IPS DF 6.9 (cell line): ENCODE data around the gene AGO1.

Experiments
- DNase-seq: peaks from one replicate; pipeline ENCODE4 v3.0.0-alpha.2; 2013; ENCODE audit warnings: low read depth, low spot score
- H3K27ac ChIP-seq: one replicate; pipeline ENCODE4 v1.5.1; 2013; ENCODE audit warnings: low read length, control low read depth
- H3K27me3 ChIP-seq: 2 replicates; pipeline ENCODE4 v1.6.1; 2013; ENCODE audit warnings: mild to moderate bottlenecking, low read length; ENCODE audit not compliant: control insufficient read depth, insufficient read depth
- H3K36me3 ChIP-seq: 2 replicates; pipeline ENCODE4 v1.6.1; 2013; ENCODE audit warnings: low read length; ENCODE audit not compliant: control insufficient read depth, insufficient read depth
- H3K4me1 ChIP-seq: 2 replicates; pipeline ENCODE4 v1.6.1; 2013; ENCODE audit warnings: low read length; ENCODE audit not compliant: control insufficient read depth, insufficient read depth
- H3K4me3 ChIP-seq: 2 replicates; pipeline ENCODE4 v1.5.1; 2013; ENCODE audit warnings: mild to moderate bottlenecking, low read length
- H3K9me3 ChIP-seq: 2 replicates; pipeline ENCODE4 v1.6.1; 2013; ENCODE audit warnings: low read length, inconsistent platforms; ENCODE audit not compliant: control insufficient read depth, insufficient read depth
- WGBS: extraction: QIAGEN DNeasy Blood & Tissue Kit; methylation state at CpG from one replicate; pipeline ENCODE4 v1.1.7; 2013; ENCODE audit warnings: mixed read lengths, missing lambda C conversion rate; ENCODE audit not compliant: insufficient read length, insufficient coverage; 5-methylcytosine and 5-hydroxymethylcytosine counted together

The AGO1 gene

GRCh38 chr1:35882945-35883634 lies at the start of gene AGO1:
TSS of gene AGO1 (plus strand) at chr1:35883209. CDS start at chr1:35883422, 213 bp downstream.
- Histone ChIP-seq H3K27ac (no peak within 1 kb of the TSS), H3K9me3 (no peaks in the 10 kb centered on the region), H3K4me1 (peaks cover 13% of the 10 kb centered on the region), H3K36me3 (no peaks in the 10 kb centered on the region), H3K27me3 (no peaks in the 10 kb centered on the region), H3K4me3 (peak within 1 kb of the TSS; percentile 77)
- no peak for DNase-seq
- no CpG with 5 or more reads among the region's 58 CpGs for WGBS

- WGBS = no CpG with 5 or more reads among the region's 2 CpGs
- H3K9me3 ChIP-seq = no peaks in the 10 kb centered on the region
- DNase-seq = no peak
- H3K4me3 ChIP-seq = no peak overlapping the region
- H3K27ac ChIP-seq = no peak overlapping the region
- H3K27me3 ChIP-seq = no peaks in the 10 kb centered on the region
- no peaks in the 10 kb centered on the region for H3K36me3 ChIP-seq
- no peaks in the 10 kb centered on the region for H3K4me1 ChIP-seq
Observed at GRCh38 chr1:35833395-35833794, 49.6 kb upstream of the AGO1 start.

GRCh38 chr1:35834218-35834617 lies 48.8 kb upstream of the AGO1 start:
- Histone ChIP-seq H3K27ac (no peak overlapping the region), H3K4me3 (no peak overlapping the region), H3K27me3 (no peaks in the 10 kb centered on the region), H3K9me3 (no peaks in the 10 kb centered on the region), H3K4me1 (no peaks in the 10 kb centered on the region), H3K36me3 (no peaks in the 10 kb centered on the region)
- DNase-seq = no peak
- WGBS = no CpG with 5 or more reads among the region's 2 CpGs

- Histone ChIP-seq H3K4me3 (no peak overlapping the region), H3K27ac (no peak overlapping the region), H3K36me3 (no peaks in the 10 kb centered on the region), H3K9me3 (no peaks in the 10 kb centered on the region), H3K4me1 (no peaks in the 10 kb centered on the region), H3K27me3 (no peaks in the 10 kb centered on the region)
- DNase-seq = no peak
- WGBS = no CpG with 5 or more reads among the region's 2 CpGs
Observed at GRCh38 chr1:35835398-35835797, 47.6 kb upstream of the AGO1 start.

GRCh38 chr1:35836734-35837133 lies 46.3 kb upstream of the AGO1 start:
- no peaks in the 10 kb centered on the region; the same call in 1 of the 2 replicates for H3K36me3 ChIP-seq
- H3K27me3 ChIP-seq = no peaks in the 10 kb centered on the region
- no peak overlapping the region for H3K27ac ChIP-seq
- no peak overlapping the region for H3K4me3 ChIP-seq
- H3K9me3 ChIP-seq = no peaks in the 10 kb centered on the region
- H3K4me1 ChIP-seq = no peaks in the 10 kb centered on the region
- no CpG with 5 or more reads among the region's 1 CpG for WGBS
- no peak for DNase-seq

- Histone ChIP-seq H3K36me3 (no peaks in the 10 kb centered on the region; the same call in 1 of the 2 replicates), H3K9me3 (no peaks in the 10 kb centered on the region), H3K27ac (no peak overlapping the region), H3K4me3 (no peak overlapping the region), H3K27me3 (no peaks in the 10 kb centered on the region), H3K4me1 (no peaks in the 10 kb centered on the region)
- no peak for DNase-seq
- no CpG with 5 or more reads among the region's 8 CpGs for WGBS
Observed at GRCh38 chr1:35838693-35839245, 44.2 kb upstream of the AGO1 start.

GRCh38 chr1:35844826-35845225 lies 38.2 kb upstream of the AGO1 start:
- Histone ChIP-seq H3K27me3 (no peaks in the 10 kb centered on the region), H3K27ac (no peak overlapping the region), H3K9me3 (no peaks in the 10 kb centered on the region), H3K36me3 (no peaks in the 10 kb centered on the region; the same call in 1 of the 2 replicates), H3K4me3 (no peak overlapping the region), H3K4me1 (no peaks in the 10 kb centered on the region)
- DNase-seq = no peak
- WGBS = 100% methylated on average over 1 of the region's 1 CpG

- Histone ChIP-seq H3K36me3 (no peaks in the 10 kb centered on the region; the same call in 1 of the 2 replicates), H3K4me3 (no peak overlapping the region), H3K9me3 (no peaks in the 10 kb centered on the region), H3K27me3 (no peaks in the 10 kb centered on the region), H3K27ac (no peak overlapping the region), H3K4me1 (no peaks in the 10 kb centered on the region; the same call in 1 of the 2 replicates)
- no CpG with 5 or more reads among the region's 1 CpG for WGBS
- no peak for DNase-seq
Observed at GRCh38 chr1:35845766-35846165, 37.2 kb upstream of the AGO1 start.

GRCh38 chr1:35847935-35848565 lies 35.0 kb upstream of the AGO1 start:
- Histone ChIP-seq H3K27ac (no peak overlapping the region), H3K27me3 (no peaks in the 10 kb centered on the region), H3K36me3 (no peaks in the 10 kb centered on the region), H3K4me3 (no peak overlapping the region), H3K4me1 (no peaks in the 10 kb centered on the region; the same call in 1 of the 2 replicates), H3K9me3 (no peaks in the 10 kb centered on the region)
- no CpG with 5 or more reads among the region's 1 CpG for WGBS
- DNase-seq = no peak

- H3K9me3 ChIP-seq = no peaks in the 10 kb centered on the region
- H3K36me3 ChIP-seq = no peaks in the 10 kb centered on the region
- no peak for DNase-seq
- H3K4me1 ChIP-seq = no peaks in the 10 kb centered on the region; the same call in 1 of the 2 replicates
- no peaks in the 10 kb centered on the region for H3K27me3 ChIP-seq
- WGBS = no CpG with 5 or more reads among the region's 2 CpGs
- no peak overlapping the region for H3K27ac ChIP-seq
- no peak overlapping the region for H3K4me3 ChIP-seq
Observed at GRCh38 chr1:35850051-35850450, 33.0 kb upstream of the AGO1 start.
